Uterus (tissue), 2 donors: ENCODE measurements around the gene NHEJ1.

Source experiments
- POLR2A ChIP-seq, 2 donors: fragments of 450-650 bp; IDR thresholded peaks; one replicate each; pipeline ENCODE4 v1.6.1; 2016; ENCODE audit warnings: antibody characterized with exemption in 2 of 2, mild to moderate bottlenecking in 1 of 2, moderate library complexity in 1 of 2
- TF ChIP-seq, protein P1 (sequence below), 4 experiments: fragments of 200-600 bp in 2 of 4; fragments of 450-650 bp in 2 of 4; sonication (generic) in 2 of 4; IDR thresholded peaks; one replicate each; pipeline ENCODE4 v1.5.1; 2016 to 2019; ENCODE audit warnings: antibody characterized with exemption in 4 of 4, mild to moderate bottlenecking in 2 of 4, moderate library complexity in 1 of 4

DNA sequence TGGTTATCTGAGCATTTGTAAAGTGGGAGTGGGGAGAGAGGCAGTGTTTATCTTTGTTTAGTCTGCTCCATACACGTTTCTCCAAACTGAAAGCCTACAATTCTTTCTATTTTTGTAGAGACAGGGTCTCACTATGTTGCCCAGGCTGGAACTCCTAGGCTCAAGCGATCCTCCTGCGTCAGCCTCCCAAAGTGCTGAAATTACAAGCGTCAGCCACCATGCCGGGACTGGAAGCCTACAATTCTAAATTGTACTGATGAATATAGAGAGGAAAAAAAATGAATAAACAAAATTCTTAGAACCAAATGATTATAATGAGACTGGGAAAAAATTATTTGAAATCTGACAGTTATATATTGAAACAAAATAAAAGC is 44.5 kb upstream of the NHEJ1 start:
- TF ChIP-seq, protein P1, sequence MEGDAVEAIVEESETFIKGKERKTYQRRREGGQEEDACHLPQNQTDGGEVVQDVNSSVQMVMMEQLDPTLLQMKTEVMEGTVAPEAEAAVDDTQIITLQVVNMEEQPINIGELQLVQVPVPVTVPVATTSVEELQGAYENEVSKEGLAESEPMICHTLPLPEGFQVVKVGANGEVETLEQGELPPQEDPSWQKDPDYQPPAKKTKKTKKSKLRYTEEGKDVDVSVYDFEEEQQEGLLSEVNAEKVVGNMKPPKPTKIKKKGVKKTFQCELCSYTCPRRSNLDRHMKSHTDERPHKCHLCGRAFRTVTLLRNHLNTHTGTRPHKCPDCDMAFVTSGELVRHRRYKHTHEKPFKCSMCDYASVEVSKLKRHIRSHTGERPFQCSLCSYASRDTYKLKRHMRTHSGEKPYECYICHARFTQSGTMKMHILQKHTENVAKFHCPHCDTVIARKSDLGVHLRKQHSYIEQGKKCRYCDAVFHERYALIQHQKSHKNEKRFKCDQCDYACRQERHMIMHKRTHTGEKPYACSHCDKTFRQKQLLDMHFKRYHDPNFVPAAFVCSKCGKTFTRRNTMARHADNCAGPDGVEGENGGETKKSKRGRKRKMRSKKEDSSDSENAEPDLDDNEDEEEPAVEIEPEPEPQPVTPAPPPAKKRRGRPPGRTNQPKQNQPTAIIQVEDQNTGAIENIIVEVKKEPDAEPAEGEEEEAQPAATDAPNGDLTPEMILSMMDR (IDR thresholded peaks at IDR 0.05), result no peak
- TF ChIP-seq POLR2A (IDR thresholded peaks at IDR 0.05), result no peak
